ENCODE data around the gene CACNA2D3. TPM values are rescaled to one million over a fixed set of nuclear protein-coding genes. Genes with fewer than 3 reads are reported as not detected.

Gene CACNA2D3
- total RNA-seq, 2 experiments from 2014 or later = not detected

- no peaks in the 10 kb centered on the region for H3K9me2 ChIP-seq (ENCODE audit: insufficient read depth, low read length)
- no peak overlapping the region for H3K4me2 ChIP-seq (ENCODE audit: low read length)
- no peak overlapping the region for H2AFZ ChIP-seq (ENCODE audit: low read length)
- ChIA-PET POLR2A (no interaction called here), CTCF (ENCODE audit: unreplicated experiment) (no interaction called here)
- no peak overlapping the region for H3K4me3 ChIP-seq (ENCODE audit: low read depth, low read length, poor library complexity, severe bottlenecking)
- no peaks in the 10 kb centered on the region for H3K36me3 ChIP-seq (ENCODE audit: insufficient read depth, low read length)
- DNase-seq (ENCODE audit: low spot score) = no peak
- H4K20me1 ChIP-seq (ENCODE audit: insufficient read depth, low read length) = no peaks in the 10 kb centered on the region
- no peaks in the 10 kb centered on the region for H3K4me1 ChIP-seq (ENCODE audit: insufficient read depth, low read length, poor library complexity, severe bottlenecking)
- H3K27ac ChIP-seq (ENCODE audit: low read depth, low read length, poor library complexity, severe bottlenecking) = no peak overlapping the region
- BruUV-seq (replicated peaks) = no TSS peak
- intact Hi-C loops (cut with micrococcal nuclease; ENCODE audit: unreplicated experiment) = no loop called here
- no peaks in the 10 kb centered on the region for H3K79me2 ChIP-seq (ENCODE audit: insufficient read depth, low read depth, low read length)
- H3K9me3 ChIP-seq (ENCODE audit: low read length) = no peaks in the 10 kb centered on the region
- TF ChIP-seq EZH2phosphoT487 (IDR thresholded peaks at IDR 0.05; ENCODE audit: borderline replicate concordance, low read depth, low read length) = no peak
- TF ChIP-seq CTCF (conservative IDR thresholded peaks at IDR 0.05; ENCODE audit: low read length) = no peak
Measured at GRCh38 chr3:54261141-54261540, 138.8 kb downstream of the CACNA2D3 start.

DNA sequence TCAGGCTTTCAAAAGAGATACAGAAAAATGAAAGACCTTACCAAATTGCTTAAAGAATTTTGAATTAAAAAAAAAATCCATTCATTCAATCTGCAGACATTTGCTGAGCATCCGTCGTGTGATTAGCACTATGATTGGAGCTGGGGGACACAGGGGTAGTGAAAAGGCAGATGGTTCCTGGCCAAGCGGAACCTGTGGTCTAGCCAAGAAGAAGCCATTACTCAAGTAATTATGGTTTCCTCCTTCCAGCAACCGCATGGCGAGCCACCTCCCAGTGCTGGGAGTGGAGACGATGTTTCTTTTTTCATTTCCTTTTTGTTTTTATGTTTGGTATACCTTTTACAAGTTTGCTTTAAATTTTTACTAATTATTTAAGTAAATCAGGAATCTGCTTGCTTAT, 140.2 kb downstream of the CACNA2D3 start:
- Histone ChIP-seq H3K36me3 (ENCODE audit: insufficient read depth, low read length) (no peaks in the 10 kb centered on the region), H3K4me2 (ENCODE audit: low read length) (no peak overlapping the region), H3K79me2 (ENCODE audit: insufficient read depth, low read depth, low read length) (no peaks in the 10 kb centered on the region), H3K9me2 (ENCODE audit: insufficient read depth, low read length) (no peaks in the 10 kb centered on the region), H2AFZ (ENCODE audit: low read length) (no peak overlapping the region), H3K9me3 (ENCODE audit: low read length) (no peaks in the 10 kb centered on the region), H3K4me3 (ENCODE audit: low read depth, low read length, poor library complexity, severe bottlenecking) (no peak overlapping the region), H3K27ac (ENCODE audit: low read depth, low read length, poor library complexity, severe bottlenecking) (no peak overlapping the region), H4K20me1 (ENCODE audit: insufficient read depth, low read length) (no peaks in the 10 kb centered on the region), H3K4me1 (ENCODE audit: insufficient read depth, low read length, poor library complexity, severe bottlenecking) (no peaks in the 10 kb centered on the region)
- TF ChIP-seq CTCF (conservative IDR thresholded peaks at IDR 0.05; ENCODE audit: low read length) = no peak
- no peak for TF ChIP-seq EZH2phosphoT487 (IDR thresholded peaks at IDR 0.05; ENCODE audit: borderline replicate concordance, low read depth, low read length)
- no TSS peak for BruUV-seq (replicated peaks)
- CTCF ChIA-PET (ENCODE audit: unreplicated experiment) = no interaction called here
- no peak for DNase-seq (ENCODE audit: low spot score)
- intact Hi-C loops (cut with micrococcal nuclease; ENCODE audit: unreplicated experiment) = no loop called here
- POLR2A ChIA-PET = interaction anchor here (1.0 kb wide), 1 partner anchor 381 kb away, joined by 3 read pairs; the partner anchor contains the start of gene ACTR8

GRCh38 chr3:54262946-54263345, 140.6 kb downstream of the CACNA2D3 start:
- no peak for DNase-seq (ENCODE audit: low spot score)
- H3K36me3 ChIP-seq (ENCODE audit: insufficient read depth, low read length) = no peaks in the 10 kb centered on the region
- H3K4me1 ChIP-seq (ENCODE audit: insufficient read depth, low read length, poor library complexity, severe bottlenecking) = no peaks in the 10 kb centered on the region
- no peak overlapping the region for H2AFZ ChIP-seq (ENCODE audit: low read length)
- intact Hi-C loops (cut with micrococcal nuclease; ENCODE audit: unreplicated experiment) = no loop called here
- H3K79me2 ChIP-seq (ENCODE audit: insufficient read depth, low read depth, low read length) = no peaks in the 10 kb centered on the region
- H3K9me3 ChIP-seq (ENCODE audit: low read length) = no peaks in the 10 kb centered on the region
- CTCF ChIA-PET (ENCODE audit: unreplicated experiment) = no interaction called here
- H3K4me2 ChIP-seq (ENCODE audit: low read length) = no peak overlapping the region
- H4K20me1 ChIP-seq (ENCODE audit: insufficient read depth, low read length) = no peaks in the 10 kb centered on the region
- no TSS peak for BruUV-seq (replicated peaks)
- POLR2A ChIA-PET = no interaction called here
- TF ChIP-seq EZH2phosphoT487 (IDR thresholded peaks at IDR 0.05; ENCODE audit: borderline replicate concordance, low read depth, low read length) (no peak), CTCF (conservative IDR thresholded peaks at IDR 0.05; ENCODE audit: low read length) (no peak)
- H3K27ac ChIP-seq (ENCODE audit: low read depth, low read length, poor library complexity, severe bottlenecking) = no peak overlapping the region
- no peak overlapping the region for H3K4me3 ChIP-seq (ENCODE audit: low read depth, low read length, poor library complexity, severe bottlenecking)
- no peaks in the 10 kb centered on the region for H3K9me2 ChIP-seq (ENCODE audit: insufficient read depth, low read length)
